Esophagus muscularis mucosa (tissue), 4 donors: ENCODE results near the gene PTPRK. TPM values are rescaled to one million over a fixed set of nuclear protein-coding genes. Genes with fewer than 3 reads are reported as not detected.

Experiments used
- DNase-seq: peaks from one replicate; pipeline ENCODE4 v3.0.0-alpha.2; 2017; ENCODE audit errors: extremely low spot score
- H3K27ac ChIP-seq, 4 donors: fragments of 200-600 bp; sonication (generic); replicated peaks in 1 of 4; 1 replicate in 3 of 4; 2 replicates in 1 of 4; pipeline ENCODE4 v1.5.1; 2016 to 2019; ENCODE audit warnings: mild to moderate bottlenecking in 1 of 4
- H3K27me3 ChIP-seq, 4 donors: fragments of 200-600 bp; sonication (generic); one replicate each; pipeline versions ENCODE4 v1.5.1 to v1.6.0; 2016 to 2019
- H3K36me3 ChIP-seq, 4 donors: fragments of 200-600 bp; sonication (generic); one replicate each; pipeline ENCODE4 v1.5.1; 2016 to 2019
- H3K4me1 ChIP-seq, 4 donors: fragments of 200-600 bp; sonication (generic); one replicate each; pipeline ENCODE4 v1.5.1; 2016 to 2019
- H3K4me3 ChIP-seq, 4 donors: fragments of 200-600 bp; sonication (generic); 1 replicate in 2 of 4; 2 replicates in 2 of 4; pipeline ENCODE4 v1.5.1; 2016 to 2019; ENCODE audit warnings: mild to moderate bottlenecking in 4 of 4, moderate library complexity in 1 of 4
- H3K9me3 ChIP-seq, 4 donors: fragments of 200-600 bp; sonication (generic); 1 replicate in 3 of 4; 2 replicates in 1 of 4; pipeline ENCODE4 v1.5.1; 2016 to 2019
- EP300 ChIP-seq: sonication (generic); formaldehyde crosslinking; IDR thresholded peaks from one replicate; pipeline ENCODE4 v1.6.1; 2017; ENCODE audit warnings: antibody characterized with exemption
- POLR2A ChIP-seq: fragments of 450-650 bp; IDR thresholded peaks from one replicate; pipeline ENCODE4 v1.6.1; 2017; ENCODE audit warnings: antibody characterized with exemption, moderate library complexity, mild to moderate bottlenecking, low read depth
- POLR2AphosphoS5 ChIP-seq, 2 donors: sonication (generic); formaldehyde crosslinking; IDR thresholded peaks; one replicate each; pipeline ENCODE4 v1.6.1; 2017; ENCODE audit warnings: antibody characterized with exemption in 2 of 2
- WGBS: methylation state at CpG from one replicate; pipeline ENCODE4 v1.1.5; 2018; 5-methylcytosine and 5-hydroxymethylcytosine counted together
- intact Hi-C: fragments of 100-400 bp; cut with DNase I; formaldehyde crosslinking; loops from one replicate; pipeline ENCODE4 v1.15.1; 2023
- total RNA-seq, 4 donors: library from RNA; depleted of rRNA; stranded (reverse); fragments of >200 nt; gene quantifications; one replicate each; pipeline versions ENCODE4 v1.1.0 to v1.2.1, GENCODE V29; 2016
- TF ChIP-seq, protein P1 (sequence below), 3 experiments: fragments of 200-600 bp in 2 of 3; fragments of 450-650 bp in 1 of 3; sonication (generic) in 2 of 3; IDR thresholded peaks; one replicate each; pipeline ENCODE4 v1.5.1; 2017 to 2019; ENCODE audit warnings: antibody characterized with exemption in 3 of 3, mild to moderate bottlenecking in 2 of 3, moderate library complexity in 1 of 3

The PTPRK gene
- total RNA-seq, 4 donors from 2014 or later: 36.8 to 53.1 (median 43.8) TPM

DNA sequence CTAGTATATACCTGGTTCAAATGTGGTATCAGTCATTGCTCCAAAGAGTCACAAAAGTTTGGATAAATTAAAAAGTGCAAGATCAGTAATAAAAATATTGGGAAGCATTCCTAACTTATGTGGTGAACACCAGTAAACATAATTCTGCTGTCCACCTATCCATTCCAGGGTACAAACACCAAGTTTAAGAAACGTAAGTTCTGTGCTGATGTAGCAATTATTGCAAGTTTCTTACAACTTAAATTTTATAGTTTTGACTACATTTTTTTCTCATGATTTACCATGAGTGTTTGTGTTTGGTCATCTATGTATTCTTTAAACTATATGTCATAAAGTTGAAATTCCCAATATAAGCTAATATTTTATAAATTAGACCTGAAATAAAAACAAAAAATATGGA, 364.6 kb downstream of the PTPRK start:
- WGBS: 98% methylated on average over 1 of the region's 1 CpG
- Histone ChIP-seq H3K4me3 (no peak overlapping the region), H3K36me3 (no peaks in the 10 kb centered on the region), H3K27ac (no peak overlapping the region), H3K27me3 (no peaks in the 10 kb centered on the region), H3K4me1 (peaks cover 0 to 3% (median 0%) of the 10 kb centered on the region in 4 donors), H3K9me3 (no peaks in the 10 kb centered on the region)
- TF ChIP-seq, protein P1, sequence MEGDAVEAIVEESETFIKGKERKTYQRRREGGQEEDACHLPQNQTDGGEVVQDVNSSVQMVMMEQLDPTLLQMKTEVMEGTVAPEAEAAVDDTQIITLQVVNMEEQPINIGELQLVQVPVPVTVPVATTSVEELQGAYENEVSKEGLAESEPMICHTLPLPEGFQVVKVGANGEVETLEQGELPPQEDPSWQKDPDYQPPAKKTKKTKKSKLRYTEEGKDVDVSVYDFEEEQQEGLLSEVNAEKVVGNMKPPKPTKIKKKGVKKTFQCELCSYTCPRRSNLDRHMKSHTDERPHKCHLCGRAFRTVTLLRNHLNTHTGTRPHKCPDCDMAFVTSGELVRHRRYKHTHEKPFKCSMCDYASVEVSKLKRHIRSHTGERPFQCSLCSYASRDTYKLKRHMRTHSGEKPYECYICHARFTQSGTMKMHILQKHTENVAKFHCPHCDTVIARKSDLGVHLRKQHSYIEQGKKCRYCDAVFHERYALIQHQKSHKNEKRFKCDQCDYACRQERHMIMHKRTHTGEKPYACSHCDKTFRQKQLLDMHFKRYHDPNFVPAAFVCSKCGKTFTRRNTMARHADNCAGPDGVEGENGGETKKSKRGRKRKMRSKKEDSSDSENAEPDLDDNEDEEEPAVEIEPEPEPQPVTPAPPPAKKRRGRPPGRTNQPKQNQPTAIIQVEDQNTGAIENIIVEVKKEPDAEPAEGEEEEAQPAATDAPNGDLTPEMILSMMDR (IDR thresholded peaks at IDR 0.05): no peak
- TF ChIP-seq POLR2AphosphoS5 (IDR thresholded peaks at IDR 0.05): no peak
- TF ChIP-seq EP300: no peak
- no peak for TF ChIP-seq POLR2A
- DNase-seq: no peak
- intact Hi-C loops: no loop called here

DNA sequence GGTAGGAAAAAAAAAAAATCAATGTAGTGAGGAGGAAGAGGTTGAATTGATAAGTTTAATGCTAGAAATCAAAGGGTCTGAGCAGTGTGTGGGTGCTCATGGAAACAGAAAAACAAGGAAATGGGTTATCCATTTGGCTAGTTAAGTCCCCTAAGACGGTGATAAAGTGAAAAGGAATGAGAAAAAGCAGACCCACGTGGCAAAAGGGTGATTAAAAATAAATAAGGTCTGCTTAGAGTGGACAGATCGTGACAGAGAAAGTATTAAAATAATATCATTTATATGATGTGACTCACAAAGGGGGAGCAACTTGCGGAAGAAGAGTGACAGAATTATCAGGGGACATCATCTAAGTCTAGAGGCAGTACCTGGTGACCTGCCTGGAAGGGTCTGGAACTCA, 367.8 kb downstream of the PTPRK start:
- no peak overlapping the region for H3K27ac ChIP-seq
- WGBS: 73% methylated on average over 4 of the region's 4 CpGs
- TF ChIP-seq POLR2A (no peak), EP300 (no peak), POLR2AphosphoS5 (IDR thresholded peaks at IDR 0.05) (no peak)
- TF ChIP-seq, protein P1 (IDR thresholded peaks at IDR 0.05): no peak
- no peaks in the 10 kb centered on the region for H3K27me3 ChIP-seq
- no peak for DNase-seq
- H3K9me3 ChIP-seq: no peaks in the 10 kb centered on the region
- intact Hi-C loops: no loop called here
- H3K4me3 ChIP-seq: no peak overlapping the region
- H3K4me1 ChIP-seq: peaks cover 0 to 10% (median 0%) of the 10 kb centered on the region in 4 donors
- no peaks in the 10 kb centered on the region for H3K36me3 ChIP-seq

DNA sequence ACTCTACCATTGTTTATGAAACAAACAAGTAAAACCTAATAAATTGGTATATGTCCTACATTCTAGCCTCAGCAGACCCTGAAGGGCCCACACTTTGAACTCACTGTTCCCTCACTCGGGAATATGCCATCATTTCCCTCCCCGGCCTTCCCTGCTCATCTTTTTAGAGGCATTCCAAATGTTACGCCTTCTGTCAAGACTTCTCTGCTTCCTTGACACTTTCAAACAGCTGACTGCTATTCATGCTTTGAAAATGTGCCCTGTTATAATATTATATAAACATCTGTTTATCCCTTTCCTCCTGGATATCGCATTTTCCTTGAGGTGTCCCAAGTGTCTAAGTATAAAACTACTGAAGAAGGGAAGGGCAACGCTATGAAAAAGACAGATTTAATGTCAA, 370.0 kb downstream of the PTPRK start:
- H3K27me3 ChIP-seq: no peaks in the 10 kb centered on the region
- no peak overlapping the region for H3K27ac ChIP-seq
- peaks cover 0 to 10% (median 0%) of the 10 kb centered on the region in 4 donors for H3K4me1 ChIP-seq
- no peak overlapping the region for H3K4me3 ChIP-seq
- H3K36me3 ChIP-seq: no peaks in the 10 kb centered on the region
- WGBS: 61% methylated on average over 5 of the region's 5 CpGs
- TF ChIP-seq EP300: no peak
- no peak for TF ChIP-seq POLR2AphosphoS5 (IDR thresholded peaks at IDR 0.05)
- no peak for TF ChIP-seq POLR2A
- TF ChIP-seq, protein P1 (IDR thresholded peaks at IDR 0.05): no peak
- intact Hi-C loops: no loop called here
- H3K9me3 ChIP-seq: no peaks in the 10 kb centered on the region
- DNase-seq: no peak

DNA sequence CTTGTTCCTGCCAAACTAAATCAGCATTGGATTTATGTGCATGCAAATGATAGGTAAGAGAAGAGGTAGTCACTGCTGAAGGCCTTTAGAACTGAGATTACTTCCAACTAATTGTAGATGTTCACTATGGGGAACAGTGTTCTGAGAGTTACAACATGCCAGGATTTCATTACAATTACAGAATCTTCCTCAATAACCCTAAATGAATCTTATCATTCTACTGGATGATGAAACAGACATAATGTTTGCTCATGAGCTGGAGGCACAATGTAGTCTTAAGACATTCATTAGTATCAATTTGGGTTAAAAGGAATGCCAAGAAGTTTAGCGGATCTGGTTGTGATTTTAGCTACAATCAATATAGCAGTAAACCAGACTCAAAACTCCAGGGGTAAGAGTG, 370.6 kb downstream of the PTPRK start:
- Histone ChIP-seq H3K27ac (no peak overlapping the region), H3K9me3 (no peaks in the 10 kb centered on the region), H3K4me1 (peaks cover 0 to 10% (median 0%) of the 10 kb centered on the region in 4 donors), H3K36me3 (no peaks in the 10 kb centered on the region), H3K4me3 (no peak overlapping the region), H3K27me3 (no peaks in the 10 kb centered on the region)
- intact Hi-C loops: no loop called here
- WGBS: 97% methylated on average over 1 of the region's 1 CpG
- TF ChIP-seq EP300 (no peak), POLR2A (no peak), POLR2AphosphoS5 (IDR thresholded peaks at IDR 0.05) (no peak)
- TF ChIP-seq, protein P1 (IDR thresholded peaks at IDR 0.05): no peak
- DNase-seq: no peak

DNA sequence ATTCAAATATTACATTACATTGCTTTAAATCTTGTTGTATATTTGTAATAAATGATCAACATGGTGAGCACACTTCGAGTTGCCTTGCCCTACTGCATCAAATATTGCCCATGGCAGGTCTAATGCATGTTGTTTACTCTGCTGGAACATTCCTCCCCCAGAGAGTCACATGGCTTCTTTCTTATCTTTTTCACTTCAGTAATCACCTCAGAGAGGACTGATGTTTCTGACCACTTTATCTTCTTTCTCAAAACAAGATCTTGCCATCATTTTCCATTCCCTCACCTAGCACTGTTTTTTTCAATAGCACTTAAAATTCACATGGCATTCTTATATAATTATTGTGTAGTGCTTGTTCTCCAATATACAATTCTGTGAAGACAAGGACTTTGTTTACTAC, 376.1 kb downstream of the PTPRK start:
- Histone ChIP-seq H3K27ac (no peak overlapping the region), H3K36me3 (no peaks in the 10 kb centered on the region), H3K27me3 (no peaks in the 10 kb centered on the region), H3K4me1 (peaks cover 7 to 11% (median 9%) of the 10 kb centered on the region in 4 donors), H3K4me3 (no peak overlapping the region), H3K9me3 (no peaks in the 10 kb centered on the region)
- WGBS: 82% methylated on average over 1 of the region's 1 CpG
- TF ChIP-seq, protein P1 (IDR thresholded peaks at IDR 0.05): no peak
- TF ChIP-seq POLR2A: no peak
- TF ChIP-seq EP300: no peak
- no peak for TF ChIP-seq POLR2AphosphoS5 (IDR thresholded peaks at IDR 0.05)
- DNase-seq: no peak
- intact Hi-C loops: no loop called here
